ENCODE data around the gene MAGI2. TPM values are rescaled to one million over a fixed set of nuclear protein-coding genes. Genes with fewer than 3 reads are reported as not detected.
"Not testable (repeated sequence)": the region's sequence is repeated elsewhere in the genome, so short reads cannot be mapped to it uniquely, and the experiment has no call there.

Gene MAGI2
- polyA plus RNA-seq, 1 donor, result 3.7 TPM

DNA sequence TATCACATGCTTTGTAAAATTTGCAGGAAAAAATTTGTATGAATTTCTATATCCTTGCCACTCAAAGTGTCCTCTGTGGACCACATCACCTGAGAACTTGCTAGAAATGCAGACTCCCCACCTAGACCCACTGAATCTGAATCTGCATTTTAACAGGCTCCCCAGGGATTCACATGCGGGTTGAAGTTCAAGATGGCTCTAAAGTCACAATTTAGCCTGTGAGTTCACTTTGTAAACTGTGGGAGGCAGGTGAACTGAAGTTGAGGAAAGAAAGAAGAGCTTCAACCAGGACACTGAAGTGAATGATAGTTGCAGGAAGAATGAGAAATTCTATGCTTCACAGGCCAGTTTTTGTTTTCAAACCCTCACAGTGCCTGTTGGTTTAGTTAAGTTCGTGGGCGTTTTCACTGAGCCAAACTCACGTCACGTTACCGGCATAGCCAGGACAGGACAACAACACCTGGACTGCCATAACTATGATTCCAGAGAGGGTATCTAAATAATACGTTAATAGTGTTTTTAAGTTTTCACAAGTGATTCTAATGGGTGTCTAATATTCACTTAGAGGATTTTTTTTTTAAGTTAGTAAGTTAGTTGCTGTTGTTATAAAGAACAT is 1414.9 kb downstream of the MAGI2 start:
- no peak for DNase-seq (ENCODE audit: low read depth)

DNA sequence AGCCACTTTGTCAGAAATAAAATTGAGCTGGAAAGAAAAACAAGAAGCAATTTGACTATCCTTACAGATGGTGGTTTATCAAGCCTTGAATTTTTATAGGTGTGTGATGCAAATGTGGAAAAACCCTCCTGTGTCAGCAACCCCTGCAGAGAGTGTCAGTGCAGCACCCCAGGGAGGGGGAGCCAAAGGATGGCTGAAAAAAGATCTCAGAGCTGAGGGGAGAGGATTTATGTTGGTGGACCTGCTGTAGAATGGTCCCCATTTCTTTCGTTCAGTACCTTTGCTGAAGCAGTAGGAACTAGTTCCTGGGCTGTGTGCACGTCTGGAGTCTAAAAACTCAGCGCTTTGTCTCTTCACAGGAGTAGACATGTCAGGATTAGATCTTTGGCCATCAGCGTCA is 1415.9 kb downstream of the MAGI2 start:
- no peak for DNase-seq (ENCODE audit: low read depth)

DNA sequence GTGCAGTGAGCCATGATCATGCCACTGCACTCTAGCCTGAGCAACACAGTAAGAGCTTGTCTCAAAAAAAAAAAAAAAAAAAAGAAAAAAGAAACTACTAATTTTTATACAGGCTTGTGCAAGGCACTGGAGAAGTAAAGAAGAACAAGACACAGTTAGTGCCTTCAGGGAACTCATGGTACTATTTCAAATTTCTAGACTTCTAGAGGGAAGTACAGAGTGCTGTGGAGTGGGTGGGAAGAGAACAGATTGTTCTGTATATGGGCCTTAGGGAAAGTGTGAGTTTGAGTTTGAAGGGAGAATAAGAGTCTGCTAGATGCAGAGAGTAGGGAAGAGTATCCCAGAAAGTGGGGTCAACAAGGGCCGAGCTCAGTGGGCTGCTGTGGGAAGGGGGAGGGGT is 1420.1 kb downstream of the MAGI2 start:
- DNase-seq (ENCODE audit: low read depth), result no peak

DNA sequence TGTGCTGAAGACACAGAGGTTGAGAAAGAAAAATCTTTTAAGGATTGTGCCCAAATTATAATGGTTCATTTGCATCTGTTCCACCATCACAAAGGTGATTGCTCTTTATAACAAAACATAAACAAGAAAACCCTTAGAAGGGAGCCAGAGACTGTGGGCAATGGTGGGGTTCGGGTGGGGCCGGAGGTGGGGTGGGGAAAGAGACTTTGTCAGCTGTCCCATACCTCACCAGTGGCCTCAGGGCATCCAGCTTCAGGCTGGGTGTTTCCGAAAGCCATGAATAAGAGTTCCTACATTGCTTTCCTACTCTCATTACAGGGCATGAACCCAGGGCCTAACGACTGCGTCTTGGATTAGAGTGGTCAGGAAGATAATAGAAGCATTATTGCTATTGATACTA is 1427.0 kb downstream of the MAGI2 start:
- no peak for DNase-seq (ENCODE audit: low read depth)

DNA sequence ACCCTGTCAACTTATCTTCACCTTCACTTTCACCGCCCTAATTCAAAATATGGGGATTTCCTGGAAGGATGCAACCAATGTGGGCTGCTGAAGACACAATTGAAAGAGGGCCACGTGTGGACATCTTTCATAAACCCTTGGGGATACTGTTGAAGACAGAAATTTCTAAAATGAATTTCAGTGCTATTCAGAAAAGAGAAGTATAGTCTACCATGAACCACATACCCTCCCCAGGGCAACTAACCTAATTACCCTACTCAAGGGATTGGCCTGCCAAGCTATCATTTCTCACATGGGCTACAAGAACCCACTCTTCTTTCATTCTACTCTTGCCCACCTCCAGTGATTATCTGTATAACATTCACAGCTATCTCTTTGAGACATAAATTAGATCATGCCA is 1428.9 kb downstream of the MAGI2 start:
- no peak for DNase-seq (ENCODE audit: low read depth)

DNA sequence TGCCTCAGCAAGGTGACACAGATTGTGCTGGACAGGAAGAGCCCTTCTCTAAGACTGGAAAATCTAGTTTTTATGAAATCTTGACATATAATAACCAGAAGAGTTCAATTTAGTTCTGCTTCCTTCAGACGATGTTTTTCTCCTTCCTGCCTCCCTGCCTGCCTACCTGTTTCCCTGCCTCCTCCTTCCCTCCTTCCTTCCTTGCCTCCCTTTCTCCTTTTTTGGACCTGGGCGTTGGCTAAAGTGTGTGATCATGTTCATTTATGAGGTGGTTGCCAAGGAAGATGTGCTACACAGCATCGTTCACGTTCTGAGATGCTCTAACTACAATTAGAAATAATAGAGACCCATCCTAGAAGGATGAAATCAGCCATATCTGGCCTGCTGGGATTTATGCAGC is 1430.3 kb downstream of the MAGI2 start:
- no peak for DNase-seq (ENCODE audit: low read depth)

DNA sequence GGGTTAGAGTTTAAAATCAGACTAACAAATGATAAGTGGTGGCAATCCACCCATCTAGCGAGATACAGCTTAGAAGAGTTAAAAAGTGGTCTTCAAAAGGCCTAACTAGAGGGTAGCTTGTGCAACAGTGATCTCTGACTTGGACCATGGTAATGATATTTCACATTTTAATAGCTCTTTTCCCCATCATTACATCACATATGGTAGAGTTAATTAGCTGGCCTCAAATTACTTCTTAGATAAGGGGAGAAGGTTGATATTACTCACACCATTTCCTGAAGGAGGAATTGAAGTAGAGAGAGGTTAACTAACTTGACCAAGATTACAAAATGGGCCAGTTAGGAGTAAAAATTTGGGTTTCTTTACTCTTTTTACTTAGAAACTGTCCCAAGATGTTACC is 1431.3 kb downstream of the MAGI2 start:
- no peak for DNase-seq (ENCODE audit: low read depth)

DNA sequence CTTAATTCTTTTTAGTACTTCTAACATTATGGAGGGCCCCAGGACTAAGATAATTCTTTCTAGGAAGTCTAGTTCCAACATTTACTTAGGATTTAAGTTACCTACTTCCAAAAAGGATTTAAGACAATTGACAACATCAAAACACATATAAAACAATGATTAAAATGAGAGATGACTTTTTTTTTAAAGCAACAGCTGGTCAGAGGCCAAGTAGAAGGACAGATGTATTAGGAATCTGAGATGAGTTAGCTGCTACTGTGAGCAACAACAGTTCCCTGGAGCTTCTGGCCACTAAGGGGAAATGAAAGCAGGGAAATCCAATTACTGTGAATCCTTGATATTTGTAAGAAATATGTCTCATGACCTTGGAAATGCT is 1432.6 kb downstream of the MAGI2 start:
- no peak for DNase-seq (ENCODE audit: low read depth)

DNA sequence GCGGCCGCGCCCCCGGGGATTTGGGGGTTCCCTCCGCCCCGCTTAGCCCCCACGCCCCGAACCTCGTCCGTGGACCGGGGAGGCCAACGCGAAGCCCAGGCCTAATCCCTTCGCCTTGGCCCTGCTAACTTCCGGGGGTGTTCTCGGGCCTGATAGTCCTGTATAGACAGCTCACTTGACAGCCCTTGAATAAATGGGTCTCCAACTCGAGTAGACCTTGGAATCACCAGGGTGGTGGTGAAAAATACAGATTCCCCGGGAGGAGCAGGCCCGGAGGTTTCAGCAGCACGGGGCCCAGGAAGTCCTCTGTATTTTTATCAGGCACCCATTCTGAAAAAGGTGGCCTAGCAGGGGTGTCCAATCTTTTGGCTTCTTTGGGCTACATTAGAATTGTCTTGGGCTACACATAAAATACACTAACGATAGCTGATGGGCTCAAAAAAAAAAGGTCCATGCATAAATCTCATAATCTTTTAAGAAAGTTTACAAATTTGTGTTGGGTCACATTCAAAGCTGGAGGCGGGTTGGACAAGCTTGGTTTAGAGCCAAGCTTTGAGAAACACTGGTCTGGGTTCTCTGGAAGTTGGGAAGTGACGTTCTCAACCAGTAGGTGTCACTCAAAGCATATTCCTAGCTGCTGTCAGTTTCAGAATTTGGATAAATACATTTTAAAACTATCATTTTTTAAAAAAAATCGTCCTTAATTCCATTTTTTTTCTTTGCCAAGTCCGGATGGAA is 1433.2 kb downstream of the MAGI2 start:
- peak; percentile 81 for DNase-seq (ENCODE audit: low read depth)

DNA sequence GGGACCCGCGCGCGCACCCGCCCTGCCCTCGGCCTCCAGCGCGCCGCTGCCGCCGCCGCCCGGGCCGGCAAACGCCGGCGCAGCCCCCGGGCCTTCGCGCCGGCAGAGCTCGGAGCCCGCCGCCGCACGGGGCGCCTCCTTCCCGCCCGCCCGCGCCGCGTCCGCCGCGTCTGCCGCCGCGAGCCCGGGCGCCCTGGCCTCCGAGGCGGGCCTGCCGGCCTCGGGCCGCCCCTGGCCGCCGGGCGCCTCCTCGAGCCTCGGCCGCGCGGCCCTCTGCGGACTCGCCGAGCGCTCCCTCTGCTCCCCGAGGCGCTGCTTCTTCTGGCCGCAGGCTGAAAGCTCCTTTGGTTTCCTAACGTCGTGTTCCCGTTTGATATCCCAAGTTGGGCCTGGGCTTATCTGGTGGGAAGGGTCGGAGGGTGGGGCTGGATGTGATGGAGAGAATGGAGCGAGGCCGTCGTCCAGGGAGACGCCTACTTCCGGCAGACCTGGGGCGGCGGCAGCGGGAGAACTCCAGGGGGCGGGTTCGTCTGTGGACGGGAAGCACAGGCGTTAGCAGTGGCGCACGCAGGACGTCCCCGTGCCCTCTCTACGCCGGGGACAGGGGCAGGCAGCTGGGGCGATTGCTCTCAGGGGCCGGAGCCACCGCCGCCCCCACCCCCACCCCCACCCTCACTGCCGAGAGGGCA is 1433.9 kb downstream of the MAGI2 start:
- DNase-seq (ENCODE audit: low read depth), result peak; percentile 72

DNA sequence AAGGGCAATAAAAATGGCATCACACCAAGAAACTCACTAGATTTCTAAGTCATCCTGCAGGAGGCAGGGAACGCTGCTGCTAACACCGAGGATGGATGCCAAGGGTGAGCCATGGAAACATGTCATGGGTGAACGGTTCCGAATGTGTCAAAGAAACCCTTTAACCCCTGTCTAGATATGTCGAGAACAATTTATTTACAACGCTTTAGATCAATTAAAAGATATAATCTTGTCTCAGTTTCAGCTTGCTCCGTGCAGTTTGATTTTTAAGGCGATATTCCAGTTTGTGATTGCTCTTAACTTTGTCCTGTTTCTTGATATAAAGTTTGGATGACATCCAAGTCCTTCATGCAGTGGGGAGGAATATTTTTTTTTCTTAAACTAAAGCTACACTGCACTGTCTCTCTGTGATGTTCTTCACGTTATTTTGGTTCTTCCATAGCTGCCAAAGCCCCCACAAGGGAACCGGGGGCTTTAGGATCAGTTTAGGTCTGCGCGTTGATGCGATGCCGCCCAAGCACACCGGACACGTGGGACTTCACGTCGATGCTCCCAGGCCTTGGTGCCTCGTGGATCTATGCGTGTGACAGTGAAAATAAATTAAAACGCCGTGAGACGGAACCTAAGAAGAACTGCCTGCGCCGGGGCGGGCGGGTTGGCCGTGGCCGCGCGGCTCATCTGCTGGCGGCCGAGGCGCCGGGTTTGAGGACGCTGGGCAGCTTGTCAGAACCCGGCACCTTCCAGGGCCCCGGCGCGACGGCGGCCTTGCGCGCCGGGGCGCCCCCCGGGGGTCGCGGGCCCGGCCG is 1434.6 kb downstream of the MAGI2 start:
- no peak for DNase-seq (ENCODE audit: low read depth)

DNA sequence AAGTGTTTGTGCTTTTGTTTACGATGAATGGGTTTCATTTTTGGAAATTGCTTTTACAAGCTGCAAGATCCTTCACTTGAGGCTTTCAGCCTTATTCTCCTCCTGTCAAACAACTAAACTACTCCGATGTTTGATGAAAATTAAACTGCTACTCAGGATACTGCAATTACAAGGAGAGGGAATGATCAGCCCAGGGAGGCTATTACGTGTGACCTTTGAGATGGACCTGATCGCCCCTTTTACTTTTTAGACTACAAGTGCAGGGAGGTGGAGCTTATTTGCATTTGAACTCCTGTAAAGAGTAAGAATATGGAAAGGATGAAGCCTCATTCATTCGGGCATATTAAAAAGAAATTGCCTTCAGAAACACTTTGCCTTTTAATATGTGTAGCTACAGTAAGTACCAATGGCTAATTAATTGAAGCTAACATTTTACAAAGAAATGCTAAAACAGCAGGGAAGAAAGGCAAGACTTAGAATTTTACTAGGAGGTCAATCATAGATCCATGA is 1435.8 kb downstream of the MAGI2 start:
- DNase-seq (ENCODE audit: low read depth), result no peak

DNA sequence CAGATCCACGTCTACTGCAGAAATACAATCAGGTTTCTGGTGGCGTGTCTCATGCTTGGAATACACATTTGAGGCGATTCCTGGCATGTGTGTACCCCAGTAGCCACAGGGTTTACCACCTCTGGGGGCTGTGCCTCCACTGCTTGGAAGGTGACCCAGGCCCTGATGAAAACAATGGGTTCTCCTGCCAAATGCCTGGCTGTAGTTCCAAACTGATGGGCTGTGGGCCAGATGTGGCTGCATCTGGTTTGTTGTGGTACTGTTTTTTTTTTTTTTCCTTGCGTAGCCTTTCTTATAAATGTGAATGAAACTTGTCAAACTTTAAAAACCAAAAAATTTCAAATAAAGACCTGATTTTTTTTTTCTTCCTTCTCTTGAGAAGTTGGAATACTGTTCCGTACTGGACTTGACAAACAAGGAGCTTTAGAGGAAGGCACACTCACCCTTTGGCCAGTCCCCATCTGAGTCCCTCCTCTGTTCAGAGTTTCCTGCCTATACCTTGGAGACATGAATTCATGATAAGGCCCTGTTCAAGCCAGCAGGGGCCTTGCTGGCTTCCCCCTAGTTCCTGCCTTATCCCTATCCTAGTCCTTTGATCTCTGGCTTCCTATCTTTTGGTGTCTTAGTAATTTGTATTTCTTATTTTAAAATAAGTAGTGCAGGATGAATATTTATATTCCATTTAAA is 1437.8 kb downstream of the MAGI2 start:
- DNase-seq (ENCODE audit: low read depth), result no peak

DNA sequence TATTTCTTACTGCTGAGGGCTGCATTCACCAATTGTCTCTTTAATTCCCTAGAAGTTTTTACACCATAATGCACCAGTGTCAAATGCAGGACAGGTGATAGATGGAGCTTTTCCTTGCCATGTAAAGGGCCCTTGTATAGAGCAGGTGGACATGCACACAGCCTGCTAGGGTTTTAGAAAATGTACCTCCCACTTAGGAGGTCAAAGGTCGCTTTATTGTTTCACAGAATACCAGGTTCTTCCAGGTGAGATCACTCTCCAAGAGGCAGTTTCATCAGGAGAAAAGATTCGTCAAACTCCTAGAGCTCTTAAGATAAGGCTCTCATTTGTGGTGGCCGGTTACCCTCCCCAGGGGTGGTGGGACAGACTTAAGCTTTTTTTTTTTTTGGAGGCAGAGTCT is 1439.1 kb downstream of the MAGI2 start:
- DNase-seq (ENCODE audit: low read depth), result no peak

DNA sequence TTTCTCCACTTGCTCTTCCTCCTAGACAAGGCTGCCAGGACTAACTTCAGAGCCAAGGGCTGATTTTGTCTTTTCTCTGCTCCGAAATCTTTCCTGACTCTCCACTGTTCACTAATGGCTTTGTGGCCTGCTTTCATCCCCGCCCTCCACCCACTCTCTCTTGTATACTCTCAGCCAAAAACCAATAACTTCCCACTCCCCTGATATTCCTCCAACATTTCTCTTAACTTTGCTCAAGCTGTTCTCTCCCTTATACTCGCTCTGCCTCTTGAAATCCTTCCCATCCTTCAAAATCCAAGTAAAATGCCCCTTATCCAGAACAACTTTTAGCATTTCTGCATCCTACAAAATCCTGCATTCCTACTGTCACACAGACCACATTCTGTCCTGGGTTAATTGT is 1440.1 kb downstream of the MAGI2 start:
- DNase-seq (ENCODE audit: low read depth), result no peak

DNA sequence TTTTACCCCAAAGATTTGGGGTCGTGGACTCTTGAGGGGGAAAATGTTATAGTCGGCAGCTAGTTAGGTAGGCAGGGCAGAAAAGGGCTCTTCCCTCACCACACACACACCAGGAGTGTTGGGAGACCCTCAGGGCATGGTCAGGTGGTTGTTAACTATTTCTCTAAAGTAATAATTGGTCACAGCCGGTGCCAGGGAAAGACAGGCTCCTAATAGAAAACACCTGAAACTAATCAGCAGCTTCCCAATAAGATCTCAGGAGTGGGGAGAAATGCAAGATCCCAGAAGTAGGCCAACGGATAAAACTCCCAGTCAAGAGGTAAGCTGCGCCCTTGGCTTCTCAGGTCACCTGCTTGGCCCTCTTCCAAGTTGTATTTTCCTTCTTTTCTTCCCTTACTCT is 1441.8 kb downstream of the MAGI2 start:
- DNase-seq (ENCODE audit: low read depth), result no peak

DNA sequence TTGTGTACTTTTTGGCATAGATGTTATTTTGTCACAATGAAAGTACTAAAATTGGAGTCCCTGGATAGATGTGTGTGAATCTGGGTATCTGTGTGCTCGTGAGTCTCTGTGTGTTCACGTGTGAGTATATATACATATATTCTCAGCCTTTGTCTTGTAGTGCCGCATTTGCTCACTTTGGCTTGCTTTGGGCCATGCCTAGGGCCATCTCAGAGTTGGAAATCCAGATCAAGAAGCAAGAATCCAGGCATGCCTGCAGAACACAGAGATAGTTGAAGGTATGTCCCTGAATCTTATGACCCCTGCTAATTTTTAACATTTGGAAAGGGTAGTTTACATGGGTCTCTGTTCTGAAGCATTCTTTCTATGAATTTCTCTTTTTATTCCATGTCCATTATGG is 1446.2 kb downstream of the MAGI2 start:
- DNase-seq (ENCODE audit: low read depth), result no peak

DNA sequence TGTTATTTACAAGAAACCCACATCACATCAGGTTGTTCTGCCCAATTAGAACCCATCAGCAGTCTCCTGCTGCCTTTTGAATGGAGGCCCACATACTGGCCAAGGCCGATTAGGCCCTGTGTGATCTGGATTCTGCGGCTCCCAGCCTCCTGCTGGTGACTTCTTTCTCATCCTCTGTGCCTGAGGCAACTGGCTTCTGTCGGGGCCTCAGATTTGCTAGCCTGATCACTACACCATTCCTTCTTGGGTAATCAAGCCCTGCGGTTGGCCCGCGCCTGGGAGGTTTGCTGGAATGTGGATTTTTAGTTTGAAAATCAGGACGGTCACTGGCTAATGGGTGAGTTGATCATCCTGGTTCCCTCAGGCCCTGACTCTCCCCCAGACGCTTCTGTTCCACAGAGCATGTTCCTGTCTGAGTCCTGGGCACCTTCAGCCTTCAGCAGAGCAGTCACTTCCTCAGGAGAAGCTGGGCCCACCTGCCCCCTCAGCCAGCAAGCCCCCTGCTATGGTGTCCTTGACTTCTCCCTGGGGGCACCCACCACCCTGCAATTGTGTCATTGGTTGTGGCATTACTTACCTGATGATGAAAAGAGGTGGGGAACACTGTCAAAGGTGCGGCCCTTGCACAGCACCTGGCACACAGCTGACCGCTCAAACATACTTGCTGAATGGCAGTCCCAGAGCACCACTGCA is 1447.3 kb downstream of the MAGI2 start:
- DNase-seq (ENCODE audit: low read depth), result no peak

DNA sequence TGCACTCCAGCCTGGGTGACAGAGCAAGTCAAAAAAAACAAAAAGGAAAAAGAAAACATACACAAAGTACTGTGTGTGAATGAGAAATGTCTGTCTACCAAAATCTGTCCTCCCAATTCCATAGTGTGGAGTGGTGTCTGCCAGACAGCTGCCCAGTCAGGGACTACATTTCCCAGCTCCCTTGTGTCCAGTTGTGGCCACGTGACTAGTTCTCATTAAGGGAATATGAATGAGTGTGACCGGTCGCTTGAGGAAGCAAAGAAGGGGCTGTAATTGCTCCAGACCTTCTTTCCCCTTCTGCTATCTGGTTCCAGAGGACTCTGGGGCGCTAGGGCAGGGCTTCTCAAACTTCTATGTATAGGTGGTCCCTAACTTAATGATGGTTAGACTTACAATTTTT is 1450.8 kb downstream of the MAGI2 start:
- DNase-seq (ENCODE audit: low read depth), result no peak

DNA sequence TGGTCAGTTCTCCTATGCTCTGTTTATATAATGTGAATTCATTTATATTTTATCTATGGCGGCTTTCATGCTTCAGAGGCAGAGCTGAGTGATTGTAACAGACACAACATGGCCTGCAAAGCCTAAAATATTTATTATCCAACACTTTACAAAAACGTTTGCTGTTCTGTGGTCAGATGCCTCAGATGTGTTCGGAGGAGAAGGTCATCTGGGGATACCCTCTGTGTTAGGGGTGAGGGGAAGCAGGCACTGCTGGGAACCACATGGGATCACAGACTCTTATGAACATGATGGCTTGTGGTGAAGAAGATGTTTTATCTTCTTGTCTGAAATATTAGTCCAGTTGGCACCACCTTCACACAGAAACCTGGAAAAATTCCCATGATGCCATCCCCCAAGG is 1451.4 kb downstream of the MAGI2 start:
- DNase-seq (ENCODE audit: low read depth), result no peak

DNA sequence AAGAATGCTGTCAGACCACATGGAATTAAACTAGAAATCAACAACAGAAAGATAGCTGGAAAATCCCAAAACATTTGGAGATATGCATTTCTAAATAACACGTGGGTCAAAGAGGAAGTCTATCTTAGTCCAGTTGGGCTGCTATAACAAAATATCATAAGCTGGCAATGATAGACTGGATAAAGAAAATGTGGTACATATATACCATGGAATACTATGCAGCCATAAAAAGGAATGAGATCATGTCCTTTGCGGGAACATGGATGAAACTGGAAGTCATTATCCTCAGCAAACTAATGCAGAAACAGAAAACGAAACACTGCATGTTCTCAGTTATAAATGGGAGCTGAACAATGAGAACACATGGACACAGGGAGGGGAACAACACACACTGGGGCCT is 1454.3 kb downstream of the MAGI2 start:
- DNase-seq (ENCODE audit: low read depth), result not testable (repeated sequence)
